IMR-90 (cell line): ENCODE measurements around the gene PRKAR1B. TPM values are rescaled to one million over a fixed set of nuclear protein-coding genes. Genes with fewer than 3 reads are reported as not detected.

ENCODE experiments used
- ATAC-seq: fragments of 200-7000 bp; cut with Tn5 transposase; 2 replicates; pipeline ENCODE4 v1.9.1; 2020; ENCODE audit warnings: low read depth, mild to moderate bottlenecking, moderate library complexity
- BruUV-seq: library from RNA; stranded (reverse); fragments of 400-500 nt; replicated peaks from 2 replicates; lab custom pipeline; 2021; lab: Mats Ljungman, UMichigan
- CTCF ChIA-PET: fragments of 300-600 bp; formaldehyde crosslinking; extraction: SDS; loops from one replicate; lab custom pipeline; 2021; ENCODE audit warnings: antibody characterized with exemption; lab: Yijun Ruan, JAX
- POLR2A ChIA-PET: fragments of 300-600 bp; sonication (Branson Sonifier 250); formaldehyde crosslinking; loops from one replicate; lab custom pipeline; 2022; ENCODE audit warnings: antibody characterized with exemption; ENCODE audit not compliant: unreplicated experiment; lab: Charles Lee
- DNase-seq: peaks from one replicate; pipeline ENCODE4 v3.0.0; 2013
- H2AFZ ChIP-seq: replicated peaks from 2 replicates; pipeline ENCODE3; 2013; ENCODE audit warnings: low read length, mild to moderate bottlenecking; ENCODE audit not compliant: poor library complexity
- H2AK5ac ChIP-seq: 2 replicates; pipeline ENCODE4 v1.6.1; 2013; ENCODE audit warnings: low read depth, low read length, inconsistent platforms
- H2AK9ac ChIP-seq: replicated peaks from 2 replicates; pipeline ENCODE3; 2013; ENCODE audit warnings: mild to moderate bottlenecking, low read depth, low read length, moderate library complexity; ENCODE audit not compliant: poor library complexity
- H2BK120ac ChIP-seq: 2 replicates; pipeline ENCODE4 v1.6.1; 2013; ENCODE audit warnings: low read depth, low read length, inconsistent platforms
- H2BK15ac ChIP-seq: 3 replicates; pipeline ENCODE4 v1.6.1; 2013; ENCODE audit warnings: low read depth, low read length, inconsistent platforms
- H2BK20ac ChIP-seq: 2 replicates; pipeline ENCODE4 v1.6.1; 2013; ENCODE audit warnings: low read depth, mild to moderate bottlenecking, inconsistent platforms, low read length, moderate library complexity
- H2BK5ac ChIP-seq: 2 replicates; pipeline ENCODE4 v1.6.1; 2013; ENCODE audit warnings: mild to moderate bottlenecking, low read depth, low read length, inconsistent platforms; ENCODE audit not compliant: poor library complexity, severe bottlenecking
- H3K14ac ChIP-seq: replicated peaks from 2 replicates; pipeline ENCODE4 v1.6.1; 2013; ENCODE audit warnings: low read depth, low read length, inconsistent platforms
- H3K18ac ChIP-seq: 2 replicates; pipeline ENCODE4 v1.6.1; 2013; ENCODE audit warnings: low read depth, low read length, control low read depth
- H3K23ac ChIP-seq: 2 replicates; pipeline ENCODE4 v1.6.1; 2013; ENCODE audit warnings: low read depth, low read length, inconsistent platforms
- H3K27ac ChIP-seq: 2 replicates; pipeline ENCODE4 v1.5.1; 2013; ENCODE audit warnings: mild to moderate bottlenecking, control low read depth, low read length; ENCODE audit not compliant: insufficient read depth
- H3K27me3 ChIP-seq: 2 replicates; pipeline ENCODE4 v1.6.1; 2013; ENCODE audit warnings: low read length; ENCODE audit not compliant: control insufficient read depth, insufficient read depth
- H3K36me3 ChIP-seq: 2 replicates; pipeline ENCODE4 v1.6.1; 2013; ENCODE audit warnings: low read length, mixed read lengths; ENCODE audit not compliant: control insufficient read depth, insufficient read depth
- H3K4ac ChIP-seq: 2 replicates; pipeline ENCODE4 v1.6.1; 2013; ENCODE audit warnings: low read depth, low read length, inconsistent platforms
- H3K4me1 ChIP-seq: 2 replicates; pipeline ENCODE4 v1.6.1; 2013; ENCODE audit warnings: low read length, mixed read lengths; ENCODE audit not compliant: control insufficient read depth, insufficient read depth
- H3K4me2 ChIP-seq: 2 replicates; pipeline ENCODE4 v1.6.1; 2013; ENCODE audit warnings: low read depth, mild to moderate bottlenecking, control low read depth, low read length, moderate library complexity
- H3K4me3 ChIP-seq: 2 replicates; pipeline ENCODE4 v1.5.1; 2013; ENCODE audit warnings: low read depth, mild to moderate bottlenecking, control low read depth, low read length, moderate library complexity; ENCODE audit not compliant: insufficient read depth
- H3K56ac ChIP-seq: 2 replicates; pipeline ENCODE4 v1.6.1; 2013; ENCODE audit warnings: low read length, inconsistent platforms; ENCODE audit not compliant: insufficient read depth; ENCODE audit errors: extremely low read depth
- H3K79me1 ChIP-seq, 2 experiments: 2 replicates each; pipeline ENCODE4 v1.6.1; 2013; ENCODE audit warnings: low read length in 2 of 2, inconsistent platforms in 1 of 2, low read depth in 1 of 2
- H3K9ac ChIP-seq: 2 replicates; pipeline ENCODE4 v1.6.1; 2013; ENCODE audit warnings: low read depth, low read length, control low read depth
- H3K9me1 ChIP-seq: 2 replicates; pipeline ENCODE4 v1.6.1; 2013; ENCODE audit warnings: low read length, inconsistent platforms; ENCODE audit not compliant: insufficient read depth
- H3K9me3 ChIP-seq: 2 replicates; pipeline ENCODE4 v1.6.1; 2013; ENCODE audit warnings: low read length; ENCODE audit not compliant: control insufficient read depth, insufficient read depth
- H4K20me1 ChIP-seq: 2 replicates; pipeline ENCODE4 v1.6.1; 2013; ENCODE audit warnings: low read length, inconsistent platforms; ENCODE audit not compliant: insufficient read depth
- H4K5ac ChIP-seq: 2 replicates; pipeline ENCODE4 v1.6.1; 2013; ENCODE audit warnings: mild to moderate bottlenecking, low read depth, low read length, control low read depth
- H4K8ac ChIP-seq, 2 experiments: 2 replicates each; pipeline ENCODE4 v1.6.1; 2013; ENCODE audit warnings: low read depth in 2 of 2, low read length in 2 of 2, control low read depth in 1 of 2, inconsistent platforms in 1 of 2
- H4K91ac ChIP-seq: 2 replicates; pipeline ENCODE4 v1.6.1; 2013; ENCODE audit warnings: low read depth, low read length, inconsistent platforms; ENCODE audit not compliant: insufficient read depth
- MAFK ChIP-seq: IDR thresholded peaks from 2 replicates; pipeline ENCODE4 v1.6.1; 2012; ENCODE audit warnings: low read depth, low read length, improper control_type of control experiment
- NFE2L2 ChIP-seq: fragments of 150-350 bp; IDR thresholded peaks from 2 replicates; pipeline ENCODE4 v1.6.1; 2016; ENCODE audit warnings: low read depth, mild to moderate bottlenecking, low read length
- POLR2A ChIP-seq: IDR thresholded peaks from 2 replicates; pipeline ENCODE4 v1.6.1; 2012; ENCODE audit warnings: mild to moderate bottlenecking, low read depth, low read length
- RFX5 ChIP-seq: IDR thresholded peaks from 2 replicates; pipeline ENCODE4 v1.8.0; 2012; ENCODE audit warnings: low read depth, mild to moderate bottlenecking, low read length, moderate library complexity
- WGBS, 2 experiments: methylation state at CpG; one replicate each; pipeline versions ENCODE4 v1.1.5 to v1.1.7; 2013; ENCODE audit warnings: missing lambda C conversion rate in 2 of 2; ENCODE audit not compliant: insufficient read length in 1 of 2; ENCODE audit errors: extremely low coverage in 2 of 2; 5-methylcytosine and 5-hydroxymethylcytosine counted together
- dilution Hi-C: fragments of 300-500 bp; cut with HindIII; formaldehyde crosslinking; loops from one replicate; pipeline ENCODE4 v1.14.3; 2018; ENCODE audit warnings: low sequenced_read_pairs; ENCODE audit not compliant: unreplicated experiment
- in situ Hi-C: fragments of 300-500 bp; cut with MboI; formaldehyde crosslinking; loops from 3 replicates; pipeline ENCODE4 v1.14.3; 2019; ENCODE audit warnings: low sequenced_read_pairs, inconsistent platforms, mixed read lengths
- intact Hi-C: fragments of 100-400 bp; cut with micrococcal nuclease; formaldehyde crosslinking; loops from 2 replicates; pipeline ENCODE4 v1.10.0; 2022
- polyA plus RNA-seq, 3 experiments: library from polyadenylated mRNA; depleted of rRNA; stranded (reverse); fragments of >200 nt; gene quantifications; 2 replicates each; pipeline ENCODE4 v1.2.3, GENCODE V29; 2012; ENCODE audit warnings: low replicate concordance in 1 of 3
- total RNA-seq: library from RNA; depleted of rRNA; stranded (reverse); fragments of >200 nt; gene quantifications from 2 replicates; pipeline ENCODE4 v1.2.3, GENCODE V29; 2012
- TF ChIP-seq, protein P1 (sequence below): fragments of 150-350 bp; IDR thresholded peaks from 2 replicates; pipeline ENCODE4 v1.6.1; 2016; ENCODE audit warnings: low read depth, mild to moderate bottlenecking, low read length, moderate library complexity, borderline replicate concordance

The PRKAR1B gene
- total and polyA plus RNA-seq, 2 of the 4 experiments (the other 2 are of a cell fraction), result 15.2 to 20.2 TPM

- intact Hi-C loops (no loop called here), in situ Hi-C loops (no loop called here), dilution Hi-C loops (no loop called here)
- no peak overlapping the region for H3K9ac ChIP-seq
- 98% methylated on average over 15 of the region's 49 CpGs; no CpG with 5 or more reads in 1 of the 2 experiments for WGBS, 2 experiments
- no peak overlapping the region for H3K4me2 ChIP-seq
- no peak overlapping the region for H3K14ac ChIP-seq
- no peak overlapping the region for H3K4ac ChIP-seq
- ChIA-PET CTCF (no interaction called here), POLR2A (no interaction called here)
- H3K79me1 ChIP-seq, result peaks cover 4 to 9% of the 10 kb centered on the region in 2 experiments; a peak in 2 of 4 replicates
- no peak overlapping the region for H4K5ac ChIP-seq
- H3K56ac ChIP-seq, result no peak overlapping the region
- no peak overlapping the region for H2BK120ac ChIP-seq
- H2AFZ ChIP-seq, result no peak overlapping the region
- BruUV-seq, result no TSS peak
- H3K27ac ChIP-seq, result no peak overlapping the region
- H3K9me1 ChIP-seq, result peaks cover 3% of the 10 kb centered on the region; the same call in 1 of the 2 replicates
- no peak overlapping the region for H4K8ac ChIP-seq
- no peaks in the 10 kb centered on the region for H3K9me3 ChIP-seq
- TF ChIP-seq, protein P1, sequence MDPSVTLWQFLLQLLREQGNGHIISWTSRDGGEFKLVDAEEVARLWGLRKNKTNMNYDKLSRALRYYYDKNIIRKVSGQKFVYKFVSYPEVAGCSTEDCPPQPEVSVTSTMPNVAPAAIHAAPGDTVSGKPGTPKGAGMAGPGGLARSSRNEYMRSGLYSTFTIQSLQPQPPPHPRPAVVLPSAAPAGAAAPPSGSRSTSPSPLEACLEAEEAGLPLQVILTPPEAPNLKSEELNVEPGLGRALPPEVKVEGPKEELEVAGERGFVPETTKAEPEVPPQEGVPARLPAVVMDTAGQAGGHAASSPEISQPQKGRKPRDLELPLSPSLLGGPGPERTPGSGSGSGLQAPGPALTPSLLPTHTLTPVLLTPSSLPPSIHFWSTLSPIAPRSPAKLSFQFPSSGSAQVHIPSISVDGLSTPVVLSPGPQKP, result no peak
- no peak for TF ChIP-seq MAFK
- no peak for TF ChIP-seq POLR2A
- no peak for TF ChIP-seq RFX5
- no peak for TF ChIP-seq NFE2L2
- H2BK15ac ChIP-seq, result no peak overlapping the region
- no peak overlapping the region for H3K23ac ChIP-seq
- H3K36me3 ChIP-seq, result peaks cover 43% of the 10 kb centered on the region
- no peak overlapping the region for H3K18ac ChIP-seq
- H3K27me3 ChIP-seq, result no peaks in the 10 kb centered on the region
- H3K4me3 ChIP-seq, result no peak overlapping the region
- no peak overlapping the region for H2BK5ac ChIP-seq
- no peaks in the 10 kb centered on the region for H3K4me1 ChIP-seq
- ATAC-seq, result no peak
- no peaks in the 10 kb centered on the region; the same call in 1 of the 2 replicates for H4K20me1 ChIP-seq
- no peak overlapping the region for H2AK5ac ChIP-seq
- DNase-seq, result no peak
- H4K91ac ChIP-seq, result no peak overlapping the region
- H2AK9ac ChIP-seq, result no peak overlapping the region
- no peak overlapping the region for H2BK20ac ChIP-seq
These were observed 27.7 kb upstream of the PRKAR1B start for GRCh38 chr7:754531-755412.
